Bronchial epithelial cell (primary cell): ENCODE data around the gene CHRNA4. TPM values are rescaled to one million over a fixed set of nuclear protein-coding genes. Genes with fewer than 3 reads are reported as not detected.

Experiments used
- DNase-seq: peaks from one replicate; pipeline ENCODE4 v3.0.0-alpha.2; 2010; ENCODE audit warnings: low read depth
- FAIRE-seq: peaks from 2 replicates; lab custom pipeline; 2011; peaks lifted over from hg19 to GRCh38; lab: Jason Lieb, UNC
- H3K27me3 ChIP-seq: 2 replicates; pipeline ENCODE4 v1.5.1; 2011; ENCODE audit warnings: low read length; ENCODE audit not compliant: control insufficient read depth, insufficient read depth
- H3K36me3 ChIP-seq: 2 replicates; pipeline ENCODE4 v1.5.1; 2011; ENCODE audit warnings: low read length; ENCODE audit not compliant: control insufficient read depth, insufficient read depth
- H3K4me3 ChIP-seq: 2 replicates; pipeline ENCODE4 v1.5.1; 2011; ENCODE audit warnings: mild to moderate bottlenecking, low read depth, low read length, control low read depth
- CTCF ChIP-seq: IDR thresholded peaks from 2 replicates; pipeline ENCODE4 v1.5.1; 2011; ENCODE audit warnings: mild to moderate bottlenecking, moderate library complexity, low read length, control low read depth, inconsistent platforms; ENCODE audit not compliant: insufficient read depth, severe bottlenecking
- total RNA-seq: library from RNA; depleted of rRNA; stranded (reverse); fragments of >200 nt; gene quantifications from 2 replicates; pipeline ENCODE4 v1.2.1, GENCODE V29; 2014

The CHRNA4 gene
- total RNA-seq, 1 donor from 2014 or later = not detected

GRCh38 chr20:63332488-63333240 is 28.5 kb downstream of the CHRNA4 start:
- Histone ChIP-seq H3K4me3 (no peak overlapping the region), H3K27me3 (no peaks in the 10 kb centered on the region), H3K36me3 (no peaks in the 10 kb centered on the region)
- no peak for FAIRE-seq
- TF ChIP-seq CTCF = no peak
- DNase-seq = no peak

GRCh38 chr20:63331741-63332400 is 29.3 kb downstream of the CHRNA4 start:
- H3K27me3 ChIP-seq = no peaks in the 10 kb centered on the region
- no peak for FAIRE-seq

GRCh38 chr20:63330940-63331339 is 30.2 kb downstream of the CHRNA4 start:
- H3K27me3 ChIP-seq = no peaks in the 10 kb centered on the region
- no peak for DNase-seq
- no peaks in the 10 kb centered on the region for H3K36me3 ChIP-seq
- TF ChIP-seq CTCF = no peak
- H3K4me3 ChIP-seq = no peak overlapping the region
- FAIRE-seq = no peak

More at GRCh38 chr20:63331741-63332400, 29.3 kb downstream of the CHRNA4 start:
- no peak overlapping the region for H3K4me3 ChIP-seq
- no peak for TF ChIP-seq CTCF
- no peak for DNase-seq
- no peaks in the 10 kb centered on the region for H3K36me3 ChIP-seq

DNA sequence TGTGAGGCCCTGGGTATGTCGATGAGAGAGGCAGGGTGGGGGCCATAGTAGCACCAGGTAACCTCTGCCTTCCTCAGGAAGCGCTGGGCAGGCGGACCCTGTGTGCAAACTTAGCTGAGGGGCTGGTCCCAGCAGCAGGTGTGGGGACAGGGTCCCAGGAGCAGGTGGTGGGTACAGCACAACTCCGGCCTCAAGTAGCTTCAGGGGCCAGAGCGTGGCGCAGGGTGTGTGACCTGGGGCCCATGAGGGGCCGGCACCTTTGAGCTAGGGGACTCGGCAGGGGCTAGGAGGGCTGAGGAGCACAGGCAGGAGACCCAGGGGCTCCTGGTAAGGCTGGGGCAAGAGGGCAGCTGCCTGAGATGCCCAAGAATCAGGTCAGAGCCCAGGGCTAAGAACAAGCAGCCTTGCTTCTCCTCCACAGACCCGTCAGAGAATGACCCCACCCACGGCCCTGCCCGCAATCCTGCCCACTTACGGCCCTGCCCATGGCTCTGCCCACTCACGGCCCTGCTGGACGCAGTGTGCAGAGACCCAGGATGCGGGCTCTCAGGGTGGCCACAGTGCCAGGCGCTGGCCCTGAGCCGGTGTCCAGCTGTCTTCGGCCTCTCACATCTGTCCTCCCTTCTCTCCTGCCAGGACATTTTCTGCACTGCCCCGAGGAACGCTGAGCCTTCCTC is 30.9 kb downstream of the CHRNA4 start:
- DNase-seq (no peak), FAIRE-seq (no peak)
- H3K27me3 ChIP-seq = no peaks in the 10 kb centered on the region
- H3K4me3 ChIP-seq = no peak overlapping the region
- H3K36me3 ChIP-seq = no peaks in the 10 kb centered on the region
- no peak for TF ChIP-seq CTCF

DNA sequence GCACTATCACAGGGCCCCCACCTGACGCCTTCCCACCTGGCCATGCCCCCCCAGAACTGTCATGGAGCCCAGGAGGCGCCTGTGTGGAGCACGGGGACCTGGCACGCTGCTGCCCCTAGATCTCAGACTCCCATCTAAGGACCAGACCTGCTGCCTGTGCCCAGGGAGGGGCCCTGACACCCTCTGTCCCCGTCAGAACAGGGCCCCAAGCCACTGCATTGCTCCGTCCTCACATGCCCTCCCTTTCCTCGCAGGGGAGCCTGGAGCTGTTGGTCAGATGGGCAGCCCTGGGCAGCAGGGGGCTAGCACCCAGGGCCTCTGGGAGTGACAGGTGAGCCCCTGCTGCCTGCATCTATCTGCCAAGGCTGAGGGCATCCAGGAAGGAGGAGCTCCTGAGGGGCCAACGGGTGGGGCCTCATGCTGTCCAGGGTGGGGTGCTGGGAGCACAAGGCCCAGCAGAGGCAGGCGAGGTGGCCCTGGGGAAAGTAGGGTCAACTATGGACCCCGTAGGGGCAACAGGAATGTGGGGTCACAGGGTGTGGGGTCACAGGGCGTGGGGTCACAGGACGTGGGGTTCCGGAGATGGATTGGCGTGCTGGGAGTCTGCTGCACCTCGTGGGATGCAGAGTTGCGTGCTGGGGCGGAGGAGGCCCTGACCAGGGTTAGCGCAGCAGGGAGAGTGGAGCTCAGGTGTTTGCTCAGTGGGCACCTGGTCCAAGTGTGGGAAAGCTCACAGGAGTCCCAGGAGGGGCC is 31.6 kb downstream of the CHRNA4 start:
- Histone ChIP-seq H3K36me3 (no peaks in the 10 kb centered on the region), H3K4me3 (no peak overlapping the region), H3K27me3 (no peaks in the 10 kb centered on the region)
- DNase-seq = no peak
- TF ChIP-seq CTCF = no peak
- FAIRE-seq = no peak
